SK-N-MC (cell line): ENCODE data around the gene TTC28.
"Not testable (repeated sequence)": the region's sequence is repeated elsewhere in the genome, so short reads cannot be mapped to it uniquely, and the experiment has no call there.

Experiments used
- EZH2 ChIP-seq: fragments of 200-600 bp; sonication (generic); IDR thresholded peaks from one replicate; pipeline ENCODE4 v1.6.1; 2017; ENCODE audit warnings: antibody characterized with exemption
- POLR2AphosphoS5 ChIP-seq: IDR thresholded peaks from 2 replicates; pipeline ENCODE4 v1.6.1; 2012; ENCODE audit warnings: mild to moderate bottlenecking, low read depth, low read length, borderline replicate concordance

- not testable (repeated sequence) for TF ChIP-seq EZH2, POLR2AphosphoS5
Measured at GRCh38 chr22:28663569-28663942, 16.1 kb downstream of the TTC28 start.
